ENCODE data around the gene NPAT.

The NPAT gene

DNA sequence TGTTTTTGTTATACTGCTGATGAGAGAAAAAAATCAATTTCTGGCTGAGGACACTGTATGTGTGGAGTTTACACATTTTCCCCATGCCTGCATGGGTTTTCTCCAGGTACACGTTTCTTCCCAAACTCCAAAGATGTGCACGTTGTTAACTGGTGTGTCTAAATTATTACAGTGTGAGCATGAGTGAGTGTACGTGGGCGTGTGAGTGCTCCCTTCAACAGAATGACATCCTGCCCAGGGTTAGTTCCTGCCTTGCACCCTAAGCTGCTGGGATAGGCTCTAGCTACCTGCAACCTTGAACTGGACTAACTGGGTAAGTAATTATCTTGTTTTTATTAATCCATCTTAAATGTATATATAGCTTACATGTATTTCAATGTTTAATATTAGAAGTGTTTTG, 5.5 kb downstream of the NPAT start:
- H3K9me3 ChIP-seq (ENCODE audit: control insufficient read depth, low read length), result no peaks in the 10 kb centered on the region
- H3K36me3 ChIP-seq (ENCODE audit: control insufficient read depth, insufficient read depth, low read length), result no peaks in the 10 kb centered on the region
- H3K4me1 ChIP-seq, result no peaks in the 10 kb centered on the region
- no peaks in the 10 kb centered on the region for H3K27me3 ChIP-seq (ENCODE audit: control insufficient read depth, insufficient read depth, low read length)
- TF ChIP-seq, protein P1, sequence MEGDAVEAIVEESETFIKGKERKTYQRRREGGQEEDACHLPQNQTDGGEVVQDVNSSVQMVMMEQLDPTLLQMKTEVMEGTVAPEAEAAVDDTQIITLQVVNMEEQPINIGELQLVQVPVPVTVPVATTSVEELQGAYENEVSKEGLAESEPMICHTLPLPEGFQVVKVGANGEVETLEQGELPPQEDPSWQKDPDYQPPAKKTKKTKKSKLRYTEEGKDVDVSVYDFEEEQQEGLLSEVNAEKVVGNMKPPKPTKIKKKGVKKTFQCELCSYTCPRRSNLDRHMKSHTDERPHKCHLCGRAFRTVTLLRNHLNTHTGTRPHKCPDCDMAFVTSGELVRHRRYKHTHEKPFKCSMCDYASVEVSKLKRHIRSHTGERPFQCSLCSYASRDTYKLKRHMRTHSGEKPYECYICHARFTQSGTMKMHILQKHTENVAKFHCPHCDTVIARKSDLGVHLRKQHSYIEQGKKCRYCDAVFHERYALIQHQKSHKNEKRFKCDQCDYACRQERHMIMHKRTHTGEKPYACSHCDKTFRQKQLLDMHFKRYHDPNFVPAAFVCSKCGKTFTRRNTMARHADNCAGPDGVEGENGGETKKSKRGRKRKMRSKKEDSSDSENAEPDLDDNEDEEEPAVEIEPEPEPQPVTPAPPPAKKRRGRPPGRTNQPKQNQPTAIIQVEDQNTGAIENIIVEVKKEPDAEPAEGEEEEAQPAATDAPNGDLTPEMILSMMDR (IDR thresholded peaks at IDR 0.05), result no peak
- no peak overlapping the region for H3K4me3 ChIP-seq (ENCODE audit: low read depth, low read length)
- no peak overlapping the region for H3K27ac ChIP-seq
- no peak overlapping the region for H3K9ac ChIP-seq
- no peak overlapping the region for H3K4me2 ChIP-seq (ENCODE audit: low read length)
- no peak overlapping the region for H2AFZ ChIP-seq
- peaks cover 13% of the 10 kb centered on the region for H3K79me2 ChIP-seq

DNA sequence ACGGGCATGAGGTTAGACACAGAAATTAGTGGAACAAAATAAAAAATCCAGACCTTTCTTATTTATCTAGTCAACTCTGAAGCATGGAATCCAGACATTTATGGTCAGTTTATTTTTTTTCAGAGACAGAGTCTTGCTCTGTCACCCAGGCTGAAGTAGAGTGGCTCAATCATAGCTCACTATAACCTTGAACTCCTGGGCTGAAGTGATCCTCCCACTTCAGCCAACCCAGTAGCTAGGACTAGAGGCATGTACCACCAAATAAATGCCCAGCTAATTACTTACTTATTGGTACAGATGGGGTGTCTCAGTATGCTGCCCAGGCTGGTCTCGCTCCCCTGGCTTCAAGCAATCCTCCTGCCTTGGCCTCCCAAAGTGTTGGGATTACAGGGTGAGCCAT, 8.7 kb downstream of the NPAT start:
- Histone ChIP-seq H3K36me3 (ENCODE audit: control insufficient read depth, insufficient read depth, low read length) (no peaks in the 10 kb centered on the region), H3K27ac (no peak overlapping the region), H3K27me3 (ENCODE audit: control insufficient read depth, insufficient read depth, low read length) (no peaks in the 10 kb centered on the region), H3K4me1 (no peaks in the 10 kb centered on the region), H2AFZ (no peak overlapping the region), H3K4me2 (ENCODE audit: low read length) (no peak overlapping the region), H3K9ac (no peak overlapping the region), H3K9me3 (ENCODE audit: control insufficient read depth, low read length) (no peaks in the 10 kb centered on the region), H3K4me3 (ENCODE audit: low read depth, low read length) (no peak overlapping the region), H3K79me2 (peaks cover 7% of the 10 kb centered on the region)
- TF ChIP-seq, protein P1 (IDR thresholded peaks at IDR 0.05), result no peak

DNA sequence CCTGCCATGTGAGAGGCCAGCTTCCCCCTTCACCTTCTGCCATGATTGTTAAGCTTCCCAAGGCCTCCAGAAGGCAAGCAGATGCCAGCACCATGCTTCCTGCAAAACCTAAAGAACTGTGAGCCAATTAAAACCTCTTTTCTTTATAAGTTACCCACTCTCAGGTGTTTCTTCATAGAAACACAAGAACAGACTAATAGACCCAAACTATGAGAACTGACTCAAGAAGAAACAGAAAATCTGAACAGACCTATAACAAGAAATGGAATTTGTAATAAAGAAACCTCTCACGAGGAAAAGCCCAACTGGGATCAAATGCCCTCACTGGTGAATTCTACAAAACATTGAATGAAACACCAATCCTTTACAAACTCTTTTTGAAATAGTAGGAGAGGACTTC, 12.0 kb downstream of the NPAT start:
- no peaks in the 10 kb centered on the region for H3K4me1 ChIP-seq
- H3K27me3 ChIP-seq (ENCODE audit: control insufficient read depth, insufficient read depth, low read length), result no peaks in the 10 kb centered on the region
- H3K4me3 ChIP-seq (ENCODE audit: low read depth, low read length), result no peak overlapping the region
- no peaks in the 10 kb centered on the region for H3K36me3 ChIP-seq (ENCODE audit: control insufficient read depth, insufficient read depth, low read length)
- H2AFZ ChIP-seq, result no peak overlapping the region
- peaks cover 19% of the 10 kb centered on the region for H3K79me2 ChIP-seq
- H3K9ac ChIP-seq, result no peak overlapping the region
- no peak overlapping the region for H3K27ac ChIP-seq
- H3K4me2 ChIP-seq (ENCODE audit: low read length), result no peak overlapping the region
- no peaks in the 10 kb centered on the region for H3K9me3 ChIP-seq (ENCODE audit: control insufficient read depth, low read length)
- TF ChIP-seq, protein P1 (IDR thresholded peaks at IDR 0.05), result no peak

DNA sequence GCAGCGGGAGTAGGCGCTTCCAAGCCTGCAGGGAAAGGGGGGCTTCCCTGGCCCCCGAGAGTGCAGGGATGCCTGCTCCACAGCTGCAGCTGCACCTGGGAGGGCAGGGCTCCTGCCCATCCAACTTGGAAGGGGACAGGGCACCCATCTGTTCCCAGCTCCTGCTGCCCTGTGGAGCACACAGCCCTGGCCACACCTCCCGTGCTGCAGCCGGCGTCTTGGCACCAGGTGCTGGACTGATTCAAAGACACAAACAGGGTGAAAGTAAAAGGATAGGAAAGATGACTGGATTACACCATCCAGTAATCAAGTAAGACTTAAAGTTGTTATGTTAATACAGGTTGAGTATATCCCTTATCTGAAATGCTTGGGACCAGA, 14.8 kb downstream of the NPAT start:
- TF ChIP-seq, protein P1 (IDR thresholded peaks at IDR 0.05), result no peak
- H3K4me1 ChIP-seq, result no peaks in the 10 kb centered on the region
- H3K4me3 ChIP-seq (ENCODE audit: low read depth, low read length), result no peak overlapping the region
- peaks cover 18% of the 10 kb centered on the region for H3K79me2 ChIP-seq
- no peaks in the 10 kb centered on the region for H3K9me3 ChIP-seq (ENCODE audit: control insufficient read depth, low read length)
- H3K4me2 ChIP-seq (ENCODE audit: low read length), result no peak overlapping the region
- no peak overlapping the region for H3K27ac ChIP-seq
- H3K36me3 ChIP-seq (ENCODE audit: control insufficient read depth, insufficient read depth, low read length), result no peaks in the 10 kb centered on the region
- no peak overlapping the region for H2AFZ ChIP-seq
- no peak overlapping the region for H3K9ac ChIP-seq
- H3K27me3 ChIP-seq (ENCODE audit: control insufficient read depth, insufficient read depth, low read length), result no peaks in the 10 kb centered on the region

DNA sequence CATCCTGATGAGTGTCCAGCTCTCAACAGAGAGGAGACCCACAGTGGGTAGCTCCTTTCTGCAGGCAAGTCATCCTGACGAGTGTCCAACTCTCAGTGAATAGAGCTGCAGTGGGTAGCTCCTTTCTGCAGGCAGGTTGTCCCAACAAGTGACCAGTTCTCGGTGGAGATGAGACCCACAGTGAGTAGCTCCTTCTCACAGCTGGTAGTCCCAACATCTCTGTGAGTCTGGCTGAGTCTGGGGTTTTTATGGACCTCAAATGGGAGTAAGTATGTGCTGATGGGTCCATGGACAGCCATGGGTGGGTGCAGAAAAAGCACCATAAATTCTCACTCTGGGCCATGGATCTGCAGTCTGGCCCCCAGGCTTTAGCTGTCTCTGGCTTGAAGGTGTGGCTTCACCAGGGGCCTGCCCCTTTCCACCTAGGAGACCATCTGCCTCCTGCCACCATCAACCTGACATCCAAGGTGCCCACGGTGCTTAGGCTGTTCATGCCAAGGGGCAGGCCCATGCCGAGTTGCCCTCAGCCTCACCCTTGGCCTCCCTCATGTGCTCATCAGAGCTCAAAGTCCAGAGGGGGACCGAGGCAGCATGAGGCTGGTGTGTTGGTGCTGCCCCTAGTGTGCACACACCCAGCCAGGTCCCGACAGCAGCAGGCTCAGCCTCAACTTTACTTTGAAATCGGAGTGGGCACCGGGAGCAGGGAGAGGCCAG, 15.3 kb downstream of the NPAT start:
- H3K4me2 ChIP-seq (ENCODE audit: low read length), result no peak overlapping the region
- H3K9me3 ChIP-seq (ENCODE audit: control insufficient read depth, low read length), result no peaks in the 10 kb centered on the region
- TF ChIP-seq, protein P1 (IDR thresholded peaks at IDR 0.05), result no peak
- H2AFZ ChIP-seq, result no peak overlapping the region
- peaks cover 18% of the 10 kb centered on the region for H3K79me2 ChIP-seq
- H3K9ac ChIP-seq, result no peak overlapping the region
- no peak overlapping the region for H3K27ac ChIP-seq
- H3K36me3 ChIP-seq (ENCODE audit: control insufficient read depth, insufficient read depth, low read length), result no peaks in the 10 kb centered on the region
- H3K4me3 ChIP-seq (ENCODE audit: low read depth, low read length), result no peak overlapping the region
- no peaks in the 10 kb centered on the region for H3K4me1 ChIP-seq
- no peaks in the 10 kb centered on the region for H3K27me3 ChIP-seq (ENCODE audit: control insufficient read depth, insufficient read depth, low read length)
